ENCODE results near the gene OAT. TPM values are rescaled to one million over a fixed set of nuclear protein-coding genes. Genes with fewer than 3 reads are reported as not detected.

The OAT gene
- total and polyA plus RNA-seq, 2 donors (not counting 3 experiments of a cell fraction or from before 2014, with no cell fraction given): 69.9 to 90.8 TPM

DNA sequence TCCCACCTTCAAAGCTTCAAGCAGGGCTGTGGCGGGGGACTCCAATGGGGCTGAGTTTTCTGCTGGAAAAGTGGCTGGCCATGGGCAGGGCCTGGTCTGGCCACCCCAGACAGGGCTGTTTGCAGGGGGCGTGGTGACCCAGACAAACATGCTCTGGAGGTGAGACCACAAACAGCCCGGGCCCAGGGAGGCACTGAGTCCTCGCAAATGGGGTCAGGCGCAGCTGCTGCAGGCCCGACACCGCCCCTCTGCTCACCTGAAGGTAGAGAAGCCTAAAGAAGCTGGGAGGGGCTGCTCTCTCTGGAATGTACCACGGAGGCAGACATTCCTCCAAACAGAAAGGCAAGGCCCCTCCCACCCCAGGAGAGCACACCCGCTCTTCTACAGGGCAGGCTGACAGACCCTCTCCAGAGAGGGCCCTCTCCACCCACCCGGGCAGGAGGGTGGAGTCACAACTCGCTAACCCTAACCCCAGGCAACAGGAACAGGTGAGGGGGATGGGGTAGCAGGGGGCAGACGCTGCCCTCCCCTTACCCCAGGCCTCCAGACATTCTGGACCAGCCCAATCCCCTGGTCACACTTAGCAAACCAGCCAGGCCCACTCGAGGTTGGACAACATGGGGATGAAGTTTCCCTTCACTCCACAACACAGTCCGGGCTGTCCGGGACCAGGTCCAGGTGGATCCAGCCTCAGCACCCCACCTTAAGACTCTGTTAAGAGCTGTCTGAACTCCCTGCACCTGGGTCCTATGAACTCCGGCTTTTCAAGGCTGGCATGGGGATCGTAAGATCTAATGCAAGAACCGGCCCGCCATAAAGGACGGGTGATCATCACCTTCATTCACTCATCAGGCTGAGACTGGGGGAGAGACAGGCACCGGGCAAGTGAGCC is 32.3 kb downstream of the OAT start:
- dilution Hi-C loops (cut with MboI; ENCODE audit: extremely low pct_ligation_motif_present, low sequenced_read_pairs) (no loop called here), intact Hi-C loops (cut with micrococcal nuclease) (loop anchor here (5.0 kb wide), 1 partner anchor 124 kb away; no protein-coding TSS in a partner anchor)
- no peaks in the 10 kb centered on the region for H3K9me1 ChIP-seq (replicated peaks; ENCODE audit: control insufficient read depth, extremely low read depth, insufficient read depth, low read length)
- no peak overlapping the region for H3K4me2 ChIP-seq (ENCODE audit: insufficient read depth, low read length)
- ChIA-PET CTCF (interaction anchor here (17.2 kb wide), 1 partner anchor 391 kb away, joined by 691 read pairs; no protein-coding TSS in a partner anchor), POLR2A (no interaction called here)
- no peaks in the 10 kb centered on the region for H3K27me3 ChIP-seq (ENCODE audit: control insufficient read depth in 2 of 2, insufficient read depth in 2 of 2, low read length in 2 of 2)
- no peaks in the 10 kb centered on the region for H3K79me2 ChIP-seq (ENCODE audit: control insufficient read depth, insufficient read depth, low read length)
- no TSS peak for BruUV-seq (replicated peaks)
- H3K4me1 ChIP-seq (ENCODE audit: control insufficient read depth, extremely low read depth, insufficient read depth, low read length): no peaks in the 10 kb centered on the region
- DNase-seq (ENCODE audit: low read depth, low spot score): no peak
- H3K4me3 ChIP-seq (replicated peaks in 1 of 3; ENCODE audit: insufficient read depth in 1 of 3, low read depth in 1 of 3, low read length in 3 of 3): no peak overlapping the region
- no peaks in the 10 kb centered on the region for H4K20me1 ChIP-seq (replicated peaks; ENCODE audit: control insufficient read depth, extremely low read depth, insufficient read depth, low read length)
- H3K36me3 ChIP-seq (ENCODE audit: control insufficient read depth in 2 of 2, extremely low read depth in 1 of 2, insufficient read depth in 2 of 2, low read length in 2 of 2): no peaks in the 10 kb centered on the region
- H3K9ac ChIP-seq (replicated peaks; ENCODE audit: extremely low read depth, insufficient read depth, low read length): no peak overlapping the region
- no peak for FAIRE-seq
- H2AFZ ChIP-seq (ENCODE audit: low read depth, low read length): no peak overlapping the region
- H3K27ac ChIP-seq (ENCODE audit: insufficient read depth, low read depth, low read length): no peak overlapping the region
- H3K9me3 ChIP-seq (replicated peaks; ENCODE audit: control insufficient read depth, insufficient read depth, low read length): no peaks in the 10 kb centered on the region
- TF ChIP-seq JUN (IDR thresholded peaks at IDR 0.05; ENCODE audit: borderline replicate concordance, insufficient read depth, insufficient read length, low read depth) (no peak), CTCF (IDR thresholded peaks at IDR 0.05; ENCODE audit: extremely low read depth in 1 of 2, insufficient read depth in 1 of 2, low read depth in 1 of 2, low read length in 2 of 2) (no peak), POLR2A (IDR thresholded peaks at IDR 0.05; ENCODE audit: low read depth, low read length) (no peak), POLR2AphosphoS5 (IDR thresholded peaks at IDR 0.05; ENCODE audit: insufficient read depth, low read depth, low read length) (no peak), GATA2 (IDR thresholded peaks at IDR 0.05; ENCODE audit: insufficient read depth, insufficient read length, low read depth, low read length) (no peak), EZH2 (IDR thresholded peaks at IDR 0.05; ENCODE audit: borderline replicate concordance, low read depth, low read length, severe bottlenecking) (no peak)
- TF ChIP-seq, protein P1, sequence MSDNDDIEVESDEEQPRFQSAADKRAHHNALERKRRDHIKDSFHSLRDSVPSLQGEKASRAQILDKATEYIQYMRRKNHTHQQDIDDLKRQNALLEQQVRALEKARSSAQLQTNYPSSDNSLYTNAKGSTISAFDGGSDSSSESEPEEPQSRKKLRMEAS (IDR thresholded peaks at IDR 0.05; ENCODE audit: insufficient read depth, insufficient read length): no peak
